RWPE1 (cell line): Measurements from ENCODE around the gene C1QC.

Source experiments
- CTCF ChIA-PET: fragments of 350-600 bp; sonication (Branson Sonifier 250); formaldehyde crosslinking; extraction: SDS; loops from one replicate; lab custom pipeline; 2021; lab: Yijun Ruan, JAX
- POLR2A ChIA-PET: fragments of 400-600 bp; formaldehyde crosslinking; extraction: SDS; loops from one replicate; lab custom pipeline; 2020; ENCODE audit warnings: antibody characterized with exemption; ENCODE audit not compliant: low non-redundant PET; lab: Yijun Ruan, JAX
- DNase-seq: peaks from one replicate; pipeline ENCODE4 v3.0.0; 2012; ENCODE audit warnings: low spot score
- H3K27ac ChIP-seq: fragments of 450-650 bp; 2 replicates; pipeline ENCODE4 v1.5.1; 2017
- TF ChIP-seq, protein P1 (sequence below): fragments of 450-650 bp; conservative IDR thresholded peaks from 2 replicates; pipeline ENCODE4 v1.5.1; 2017; ENCODE audit warnings: low read depth, mild to moderate bottlenecking

The C1QC gene

DNA sequence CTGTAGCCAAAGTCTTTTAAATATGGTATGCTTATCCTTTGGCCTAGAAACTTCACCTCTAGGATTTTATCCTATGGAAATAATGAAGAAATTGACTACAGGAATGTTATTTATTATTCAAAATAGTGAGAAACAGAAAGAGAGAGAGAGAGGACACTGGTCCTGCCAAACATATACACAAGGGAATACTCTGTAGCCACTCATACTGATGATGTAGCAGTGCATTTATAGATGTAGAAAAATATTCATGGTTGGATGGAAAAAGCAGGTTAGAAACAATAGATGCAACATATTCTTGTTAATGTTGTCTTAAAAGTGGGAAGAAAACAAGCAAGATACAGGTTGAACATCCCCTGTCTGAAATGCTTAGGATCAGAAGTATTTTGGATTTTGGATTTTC lies 45.0 kb downstream of the C1QC start:
- DNase-seq = no peak
- CTCF ChIA-PET = interaction anchor here (0.6 to 1.2 kb wide), 2 partner anchors 14 to 467 kb away, joined by 3 to 4 read pairs; no protein-coding TSS in a partner anchor
- POLR2A ChIA-PET = no interaction called here
- TF ChIP-seq, protein P1, sequence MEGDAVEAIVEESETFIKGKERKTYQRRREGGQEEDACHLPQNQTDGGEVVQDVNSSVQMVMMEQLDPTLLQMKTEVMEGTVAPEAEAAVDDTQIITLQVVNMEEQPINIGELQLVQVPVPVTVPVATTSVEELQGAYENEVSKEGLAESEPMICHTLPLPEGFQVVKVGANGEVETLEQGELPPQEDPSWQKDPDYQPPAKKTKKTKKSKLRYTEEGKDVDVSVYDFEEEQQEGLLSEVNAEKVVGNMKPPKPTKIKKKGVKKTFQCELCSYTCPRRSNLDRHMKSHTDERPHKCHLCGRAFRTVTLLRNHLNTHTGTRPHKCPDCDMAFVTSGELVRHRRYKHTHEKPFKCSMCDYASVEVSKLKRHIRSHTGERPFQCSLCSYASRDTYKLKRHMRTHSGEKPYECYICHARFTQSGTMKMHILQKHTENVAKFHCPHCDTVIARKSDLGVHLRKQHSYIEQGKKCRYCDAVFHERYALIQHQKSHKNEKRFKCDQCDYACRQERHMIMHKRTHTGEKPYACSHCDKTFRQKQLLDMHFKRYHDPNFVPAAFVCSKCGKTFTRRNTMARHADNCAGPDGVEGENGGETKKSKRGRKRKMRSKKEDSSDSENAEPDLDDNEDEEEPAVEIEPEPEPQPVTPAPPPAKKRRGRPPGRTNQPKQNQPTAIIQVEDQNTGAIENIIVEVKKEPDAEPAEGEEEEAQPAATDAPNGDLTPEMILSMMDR = no peak
- no peak overlapping the region for H3K27ac ChIP-seq

DNA sequence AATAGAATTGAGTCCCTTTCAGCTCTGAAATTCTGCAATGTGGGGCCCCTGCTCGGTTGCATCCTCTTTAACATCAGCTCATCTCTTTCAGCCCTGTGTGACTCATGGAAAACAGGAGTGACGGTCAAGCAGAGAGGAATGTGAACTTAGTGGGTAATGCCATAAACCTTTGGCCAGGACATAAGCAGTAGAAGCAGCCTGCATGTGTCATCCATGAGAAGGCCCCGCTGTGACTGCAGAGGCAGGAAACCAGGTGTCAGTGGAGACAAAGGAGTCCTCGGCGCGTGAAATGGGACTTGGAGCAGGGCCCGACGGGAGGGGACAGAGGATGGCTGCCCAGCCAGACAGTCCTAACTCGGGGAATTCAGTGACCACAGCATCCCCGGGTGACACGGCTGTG lies 46.1 kb downstream of the C1QC start:
- ChIA-PET CTCF (no interaction called here), POLR2A (no interaction called here)
- no peak overlapping the region for H3K27ac ChIP-seq
- TF ChIP-seq, protein P1 = no peak
- DNase-seq = peak; percentile 92

- ChIA-PET POLR2A (no interaction called here), CTCF (interaction anchor here (0.8 kb wide), 2 partner anchors 13 to 239 kb away, joined by 3 read pairs; no protein-coding TSS in a partner anchor)
These were observed 47.8 kb downstream of the C1QC start for GRCh38 chr1:22691031-22691753.

GRCh38 chr1:22694172-22694571 lies 50.7 kb downstream of the C1QC start:
- no peak overlapping the region for H3K27ac ChIP-seq
- ChIA-PET CTCF (interaction anchor here (0.6 kb wide), 1 partner anchor 10 kb away, joined by 3 read pairs; no protein-coding TSS in a partner anchor), POLR2A (no interaction called here)
- TF ChIP-seq, protein P1 = no peak
- DNase-seq = no peak

More at GRCh38 chr1:22691031-22691753, 47.8 kb downstream of the C1QC start:
- H3K27ac ChIP-seq = no peak overlapping the region
- DNase-seq = no peak
- TF ChIP-seq, protein P1 = no peak

DNA sequence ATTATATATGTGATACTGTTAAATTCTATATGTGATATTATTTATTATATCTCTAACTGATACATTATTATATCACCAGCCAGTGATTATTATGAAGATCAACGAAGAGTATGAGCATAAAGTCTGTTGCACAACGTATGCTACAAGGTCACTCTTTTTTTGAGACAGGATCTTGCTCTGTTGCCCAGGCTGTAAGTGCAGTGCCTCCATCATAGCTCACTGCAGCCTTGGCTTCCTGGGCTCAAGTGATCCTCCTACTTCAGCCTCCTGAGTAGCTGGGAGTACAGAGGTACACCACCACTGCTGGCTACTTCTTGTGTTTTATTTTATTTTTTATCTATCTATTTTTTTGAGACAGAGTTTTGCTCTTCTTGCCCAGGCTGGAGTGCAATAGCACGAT lies 53.2 kb downstream of the C1QC start:
- ChIA-PET POLR2A (no interaction called here), CTCF (interaction anchor here (0.7 kb wide), 1 partner anchor 12 kb away, joined by 5 read pairs; no protein-coding TSS in a partner anchor)
- TF ChIP-seq, protein P1 = no peak
- no peak for DNase-seq
- no peak overlapping the region for H3K27ac ChIP-seq
